ENCODE measurements around the gene CWC27.

Gene CWC27

GRCh38 chr5:64949331-64949730 is 180.6 kb downstream of the CWC27 start:
- no peak for DNase-seq (ENCODE audit: low spot score)
- in situ Hi-C loops (cut with MboI; ENCODE audit: low pct_unique_long_range_greater_than_20kb, low sequenced_read_pairs, unreplicated experiment) = no loop called here
- TF ChIP-seq CTCF (IDR thresholded peaks at IDR 0.05; ENCODE audit: extremely low read depth, insufficient read depth, missing control alignments) = no peak

GRCh38 chr5:64952951-64953673 is 184.4 kb downstream of the CWC27 start:
- in situ Hi-C loops (cut with MboI; ENCODE audit: low pct_unique_long_range_greater_than_20kb, low sequenced_read_pairs, unreplicated experiment) = no loop called here
- DNase-seq (ENCODE audit: low spot score) = no peak
- TF ChIP-seq CTCF (IDR thresholded peaks at IDR 0.05; ENCODE audit: extremely low read depth, insufficient read depth, missing control alignments) = no peak

- DNase-seq (ENCODE audit: low spot score) = no peak
- no peak for TF ChIP-seq CTCF (IDR thresholded peaks at IDR 0.05; ENCODE audit: extremely low read depth, insufficient read depth, missing control alignments)
- in situ Hi-C loops (cut with MboI; ENCODE audit: low pct_unique_long_range_greater_than_20kb, low sequenced_read_pairs, unreplicated experiment) = no loop called here
Measured at GRCh38 chr5:64954518-64954917, 185.8 kb downstream of the CWC27 start.

- peak; percentile 56 for TF ChIP-seq CTCF (IDR thresholded peaks at IDR 0.05; ENCODE audit: extremely low read depth, insufficient read depth, missing control alignments)
- in situ Hi-C loops (cut with MboI; ENCODE audit: low pct_unique_long_range_greater_than_20kb, low sequenced_read_pairs, unreplicated experiment) = no loop called here
- no peak for DNase-seq (ENCODE audit: low spot score)
Measured at GRCh38 chr5:64958757-64959391, 190.1 kb downstream of the CWC27 start.

GRCh38 chr5:64963278-64963677 is 194.5 kb downstream of the CWC27 start:
- in situ Hi-C loops (cut with MboI; ENCODE audit: low pct_unique_long_range_greater_than_20kb, low sequenced_read_pairs, unreplicated experiment) = loop anchor here (10.0 kb wide), 1 partner anchor 522 kb away; the partner anchor contains the start of gene ADAMTS6

GRCh38 chr5:64968591-64969110 is 199.9 kb downstream of the CWC27 start:
- DNase-seq (ENCODE audit: low spot score) = no peak
- in situ Hi-C loops (cut with MboI; ENCODE audit: low pct_unique_long_range_greater_than_20kb, low sequenced_read_pairs, unreplicated experiment) = loop anchor here (10.0 kb wide), 1 partner anchor 516 kb away; the partner anchor contains the start of gene ADAMTS6
- no peak for TF ChIP-seq CTCF (IDR thresholded peaks at IDR 0.05; ENCODE audit: extremely low read depth, insufficient read depth, missing control alignments)

More at GRCh38 chr5:64963278-64963677, 194.5 kb downstream of the CWC27 start:
- no peak for TF ChIP-seq CTCF (IDR thresholded peaks at IDR 0.05; ENCODE audit: extremely low read depth, insufficient read depth, missing control alignments)
- no peak for DNase-seq (ENCODE audit: low spot score)

Measured in GM13977 (cell line).